ENCODE data around the gene ANKS3.

The ANKS3 gene

DNA sequence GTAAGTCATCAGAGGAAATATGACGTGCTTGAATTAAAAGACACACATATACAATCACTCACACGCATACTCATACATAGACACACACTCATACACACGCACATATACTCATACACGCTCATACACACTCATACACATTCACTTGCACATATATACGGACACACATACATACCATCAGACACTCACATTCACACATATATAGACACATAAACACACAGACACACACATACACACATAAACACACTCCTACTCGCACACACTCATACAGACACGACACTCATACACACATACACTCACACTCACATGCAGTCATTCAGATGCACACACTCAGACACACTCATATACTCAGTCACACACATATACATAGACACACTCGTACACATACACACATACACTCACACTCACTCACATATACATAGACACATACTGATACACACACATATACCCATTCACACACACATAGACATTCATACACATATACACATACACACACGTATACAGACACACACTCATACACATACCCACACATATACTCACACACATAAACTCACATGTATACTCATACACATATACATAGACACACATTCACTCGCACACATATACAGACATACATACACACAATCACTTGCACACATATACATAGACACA lies 65.6 kb downstream of the ANKS3 start:
- Histone ChIP-seq H3K23ac (ENCODE audit: low read length in 2 of 2) (no peak overlapping the region), H2AFZ (ENCODE audit: low read depth, low read length) (no peak overlapping the region), H2BK15ac (ENCODE audit: low read depth, poor library complexity, severe bottlenecking) (no peak overlapping the region), H3K79me1 (replicated peaks; ENCODE audit: low read length, poor library complexity, severe bottlenecking) (peaks cover 31% of the 10 kb centered on the region), H3K4ac (ENCODE audit: low read depth in 1 of 2, low read length in 2 of 2) (no peak overlapping the region), H3K14ac (ENCODE audit: low read length in 2 of 2) (no peak overlapping the region), H3K27ac (ENCODE audit: low read length, poor library complexity, severe bottlenecking) (no peak overlapping the region), H3K4me2 (ENCODE audit: low read length, poor library complexity, severe bottlenecking) (no peak overlapping the region), H3K18ac (ENCODE audit: low read depth in 1 of 2, low read length in 2 of 2) (no peak overlapping the region), H3K4me1 (ENCODE audit: control insufficient read depth, insufficient read depth, low read depth, low read length) (peaks cover 7% of the 10 kb centered on the region), H2BK120ac (ENCODE audit: low read depth, low read length) (no peak overlapping the region), H2AK5ac (ENCODE audit: low read length, severe bottlenecking) (no peak overlapping the region), H3K4me3 (ENCODE audit: insufficient read depth in 1 of 2, low read depth in 1 of 2, low read length in 2 of 2) (no peak overlapping the region), H3K27me3 (ENCODE audit: control insufficient read depth in 1 of 2, insufficient read depth in 1 of 2, low read length in 2 of 2) (no peaks in the 10 kb centered on the region), H4K91ac (ENCODE audit: low read length) (no peak overlapping the region), H2BK12ac (ENCODE audit: low read length in 2 of 2) (no peak overlapping the region), H4K8ac (ENCODE audit: low read length) (no peak overlapping the region), H3K9ac (ENCODE audit: low read length) (no peak overlapping the region), H3K36me3 (ENCODE audit: control insufficient read depth in 1 of 2, insufficient read depth in 2 of 2, low read depth in 1 of 2, low read length in 2 of 2) (peaks cover 80 to 86% of the 10 kb centered on the region in 2 experiments), H3K9me3 (ENCODE audit: control insufficient read depth, low read length) (no peaks in the 10 kb centered on the region), H2BK5ac (ENCODE audit: low read depth, low read length, poor library complexity, severe bottlenecking) (no peak overlapping the region)
- no peak for DNase-seq
- WGBS = 96% methylated on average over 10 of the region's 10 CpGs

DNA sequence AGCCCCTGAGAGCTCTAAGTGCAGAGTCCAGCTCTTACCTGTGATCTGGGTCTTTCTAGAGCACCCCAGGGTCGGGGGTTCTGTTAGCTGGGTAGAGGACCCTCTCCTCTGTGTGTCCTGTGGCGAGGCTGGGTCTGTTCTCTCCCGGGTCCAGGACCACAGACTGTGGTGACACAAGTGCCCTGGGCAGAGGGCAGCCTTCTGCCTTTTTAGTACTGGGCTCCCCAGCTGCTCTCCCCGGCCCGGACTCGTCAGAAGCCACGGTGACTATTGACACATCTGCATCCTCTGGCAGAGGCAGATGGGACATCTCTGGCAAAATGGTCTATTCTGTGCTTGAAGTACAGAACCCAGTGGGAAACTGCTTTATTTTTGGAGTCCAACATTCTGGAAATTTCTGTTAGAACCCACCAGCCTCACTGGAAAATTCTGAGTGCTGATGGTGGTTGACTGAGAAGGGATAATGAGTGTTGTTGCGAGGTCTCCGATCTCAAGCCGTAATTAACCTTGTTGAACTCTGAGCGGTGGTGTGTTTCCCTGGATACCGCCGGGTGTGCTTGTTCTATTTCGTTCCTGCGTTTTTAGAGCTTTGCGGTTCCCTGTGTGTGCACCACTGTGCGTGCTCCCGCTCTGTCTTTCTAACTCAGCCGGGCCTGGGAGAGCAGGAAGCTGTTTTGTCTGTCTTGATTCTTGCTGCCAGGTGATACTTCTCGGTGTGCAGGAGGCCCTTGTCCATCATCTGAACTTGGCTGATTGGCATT lies 66.7 kb downstream of the ANKS3 start:
- DNase-seq = no peak
- H4K91ac ChIP-seq (ENCODE audit: low read length) = no peak overlapping the region
- peaks cover 11% of the 10 kb centered on the region for H3K4me1 ChIP-seq (ENCODE audit: control insufficient read depth, insufficient read depth, low read depth, low read length)
- no peak overlapping the region for H2AFZ ChIP-seq (ENCODE audit: low read depth, low read length)
- no peak overlapping the region for H2BK5ac ChIP-seq (ENCODE audit: low read depth, low read length, poor library complexity, severe bottlenecking)
- peaks cover 32% of the 10 kb centered on the region for H3K79me1 ChIP-seq (replicated peaks; ENCODE audit: low read length, poor library complexity, severe bottlenecking)
- H2AK5ac ChIP-seq (ENCODE audit: low read length, severe bottlenecking) = no peak overlapping the region
- H4K8ac ChIP-seq (ENCODE audit: low read length) = no peak overlapping the region
- 97% methylated on average over 20 of the region's 20 CpGs for WGBS
- no peak overlapping the region for H2BK120ac ChIP-seq (ENCODE audit: low read depth, low read length)
- no peak overlapping the region for H3K14ac ChIP-seq (ENCODE audit: low read length in 2 of 2)
- H3K27me3 ChIP-seq (ENCODE audit: control insufficient read depth in 1 of 2, insufficient read depth in 1 of 2, low read length in 2 of 2) = no peaks in the 10 kb centered on the region
- no peak overlapping the region for H3K4me3 ChIP-seq (ENCODE audit: insufficient read depth in 1 of 2, low read depth in 1 of 2, low read length in 2 of 2)
- no peak overlapping the region for H3K23ac ChIP-seq (ENCODE audit: low read length in 2 of 2)
- H3K36me3 ChIP-seq (ENCODE audit: control insufficient read depth in 1 of 2, insufficient read depth in 2 of 2, low read depth in 1 of 2, low read length in 2 of 2) = peaks cover 78 to 83% of the 10 kb centered on the region in 2 experiments
- no peak overlapping the region for H3K4me2 ChIP-seq (ENCODE audit: low read length, poor library complexity, severe bottlenecking)
- no peaks in the 10 kb centered on the region for H3K9me3 ChIP-seq (ENCODE audit: control insufficient read depth, low read length)
- no peak overlapping the region for H3K18ac ChIP-seq (ENCODE audit: low read depth in 1 of 2, low read length in 2 of 2)
- H3K9ac ChIP-seq (ENCODE audit: low read length) = no peak overlapping the region
- no peak overlapping the region for H2BK15ac ChIP-seq (ENCODE audit: low read depth, poor library complexity, severe bottlenecking)
- no peak overlapping the region for H3K4ac ChIP-seq (ENCODE audit: low read depth in 1 of 2, low read length in 2 of 2)
- H2BK12ac ChIP-seq (ENCODE audit: low read length in 2 of 2) = no peak overlapping the region
- no peak overlapping the region for H3K27ac ChIP-seq (ENCODE audit: low read length, poor library complexity, severe bottlenecking)

DNA sequence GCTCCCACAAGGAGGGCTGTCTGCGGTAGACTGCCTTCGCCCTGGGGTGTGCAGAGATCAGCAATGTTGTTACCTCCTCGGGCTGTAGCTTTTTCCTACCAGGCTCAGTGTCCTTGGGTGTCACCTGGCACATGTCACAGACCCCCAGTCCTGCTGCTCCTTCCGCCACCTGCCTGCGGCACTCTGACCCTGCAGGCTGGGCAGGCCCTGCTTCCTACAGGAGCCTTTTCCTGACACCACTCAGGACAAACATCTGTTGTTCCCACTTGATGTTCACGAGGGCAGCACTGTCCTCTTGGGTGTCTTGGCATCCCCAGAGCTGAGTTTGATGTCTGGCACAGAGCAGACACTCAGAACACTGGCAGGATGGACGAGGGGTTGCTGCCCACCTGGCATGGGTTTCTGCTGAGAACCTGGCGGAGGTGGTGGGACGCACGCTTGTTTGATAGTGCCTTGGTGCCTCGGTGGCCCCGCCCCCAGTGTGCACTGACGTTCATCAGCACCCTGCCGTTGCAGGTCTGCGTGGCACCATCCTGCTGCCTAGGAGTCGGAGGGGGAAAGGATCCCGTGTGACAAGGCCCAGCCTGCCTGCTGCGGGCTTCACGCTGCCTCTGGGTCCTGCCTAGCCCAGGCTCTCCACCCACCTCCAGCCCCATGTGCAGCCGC lies 67.4 kb downstream of the ANKS3 start:
- no peak overlapping the region for H2AK5ac ChIP-seq (ENCODE audit: low read length, severe bottlenecking)
- no peak overlapping the region for H2AFZ ChIP-seq (ENCODE audit: low read depth, low read length)
- H3K36me3 ChIP-seq (ENCODE audit: control insufficient read depth in 1 of 2, insufficient read depth in 2 of 2, low read depth in 1 of 2, low read length in 2 of 2) = peaks cover 77 to 82% of the 10 kb centered on the region in 2 experiments
- WGBS = 96% methylated on average over 20 of the region's 20 CpGs
- H2BK12ac ChIP-seq (ENCODE audit: low read length in 2 of 2) = no peak overlapping the region
- peaks cover 32% of the 10 kb centered on the region for H3K79me1 ChIP-seq (replicated peaks; ENCODE audit: low read length, poor library complexity, severe bottlenecking)
- H3K9ac ChIP-seq (ENCODE audit: low read length) = no peak overlapping the region
- no peak overlapping the region for H2BK15ac ChIP-seq (ENCODE audit: low read depth, poor library complexity, severe bottlenecking)
- no peak overlapping the region for H2BK120ac ChIP-seq (ENCODE audit: low read depth, low read length)
- H2BK5ac ChIP-seq (ENCODE audit: low read depth, low read length, poor library complexity, severe bottlenecking) = no peak overlapping the region
- H3K4me3 ChIP-seq (ENCODE audit: insufficient read depth in 1 of 2, low read depth in 1 of 2, low read length in 2 of 2) = no peak overlapping the region
- H3K27ac ChIP-seq (ENCODE audit: low read length, poor library complexity, severe bottlenecking) = no peak overlapping the region
- no peak overlapping the region for H3K4me2 ChIP-seq (ENCODE audit: low read length, poor library complexity, severe bottlenecking)
- no peak for DNase-seq
- no peaks in the 10 kb centered on the region for H3K9me3 ChIP-seq (ENCODE audit: control insufficient read depth, low read length)
- no peak overlapping the region for H3K14ac ChIP-seq (ENCODE audit: low read length in 2 of 2)
- H3K23ac ChIP-seq (ENCODE audit: low read length in 2 of 2) = no peak overlapping the region
- H3K18ac ChIP-seq (ENCODE audit: low read depth in 1 of 2, low read length in 2 of 2) = no peak overlapping the region
- H3K4ac ChIP-seq (ENCODE audit: low read depth in 1 of 2, low read length in 2 of 2) = no peak overlapping the region
- H3K4me1 ChIP-seq (ENCODE audit: control insufficient read depth, insufficient read depth, low read depth, low read length) = peaks cover 11% of the 10 kb centered on the region
- H4K8ac ChIP-seq (ENCODE audit: low read length) = no peak overlapping the region
- no peaks in the 10 kb centered on the region for H3K27me3 ChIP-seq (ENCODE audit: control insufficient read depth in 1 of 2, insufficient read depth in 1 of 2, low read length in 2 of 2)
- H4K91ac ChIP-seq (ENCODE audit: low read length) = no peak overlapping the region

All from mesenchymal stem cell (in vitro differentiated cells and primary cell).